GM21786 (cell line): ENCODE measurements around the gene DCDC1.
A peak's percentile ranks its signal among the peaks of the same experiment; 100 is the strongest.

ENCODE experiments used
- ATAC-seq: cut with Tn5 transposase; IDR thresholded peaks from one replicate; pipeline ENCODE4 v1.9.1; 2021; ENCODE audit not compliant: unreplicated experiment

Gene DCDC1

GRCh38 chr11:31369348-31370329 lies at the start of gene DCDC1, which contains the start of gene DNAJC24:
Gene DCDC1 (minus strand): TSS chr11:31369739. CDS start chr11:31328280, 41,459 bp downstream.
Gene DNAJC24 (plus strand): TSS chr11:31369860. CDS start chr11:31370749, 889 bp downstream.
- peak; percentile 99 for ATAC-seq

GRCh38 chr11:31419138-31419537 lies 49.6 kb upstream of the DCDC1 start:
- no peak for ATAC-seq

DNA sequence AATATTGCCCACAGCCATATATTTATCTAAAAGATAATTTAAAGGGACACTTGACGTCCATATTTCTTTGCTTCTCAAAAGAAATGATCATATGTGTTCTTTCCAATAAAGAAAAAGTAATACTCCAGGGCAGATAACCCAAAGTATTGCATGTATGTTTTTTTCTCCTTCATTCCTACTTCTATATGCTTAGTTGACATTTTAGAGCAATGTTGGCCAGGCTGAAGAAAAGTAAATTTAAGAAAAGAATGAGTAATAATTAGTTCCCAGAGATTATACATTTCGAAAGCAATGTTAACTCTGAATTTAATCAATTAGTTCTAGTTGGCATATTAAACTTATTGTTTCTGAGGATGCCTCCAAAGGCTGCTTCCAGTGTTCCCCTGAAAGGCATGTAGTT lies 48.3 kb upstream of the DCDC1 start:
- ATAC-seq: no peak

DNA sequence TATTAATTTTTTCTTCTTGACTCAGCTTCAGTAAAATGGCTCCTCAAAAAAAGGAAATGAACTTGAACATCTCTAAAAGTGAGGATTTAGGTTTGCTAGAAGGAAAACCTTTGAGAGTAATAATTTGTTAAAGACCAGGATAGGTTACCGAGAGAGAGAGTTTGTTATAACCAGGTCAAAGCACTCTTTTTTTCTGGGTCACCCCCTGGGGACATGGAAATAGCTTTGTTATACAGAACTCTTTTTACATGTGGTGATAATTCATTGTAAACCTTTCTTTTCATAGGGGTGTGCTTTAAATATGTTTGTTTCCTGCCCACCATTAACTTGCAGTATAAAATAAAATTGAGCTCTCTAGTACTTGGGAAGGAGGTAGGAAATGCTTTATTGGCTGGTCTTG lies 47.8 kb upstream of the DCDC1 start:
- ATAC-seq: no peak

- no peak for ATAC-seq
These were observed 45.9 kb upstream of the DCDC1 start for GRCh38 chr11:31415435-31415834.

GRCh38 chr11:31414338-31414737 lies 44.8 kb upstream of the DCDC1 start:
- no peak for ATAC-seq

GRCh38 chr11:31412946-31413345 lies 43.4 kb upstream of the DCDC1 start:
- no peak for ATAC-seq

GRCh38 chr11:31408201-31408600 lies 38.7 kb upstream of the DCDC1 start:
- ATAC-seq: no peak

- no peak for ATAC-seq
These were observed 35.1 kb upstream of the DCDC1 start for GRCh38 chr11:31404614-31405013.

- ATAC-seq: no peak
These were observed 27.8 kb upstream of the DCDC1 start for GRCh38 chr11:31397239-31397834.

GRCh38 chr11:31387379-31387778 lies 17.8 kb upstream of the DCDC1 start:
- no peak for ATAC-seq

DNA sequence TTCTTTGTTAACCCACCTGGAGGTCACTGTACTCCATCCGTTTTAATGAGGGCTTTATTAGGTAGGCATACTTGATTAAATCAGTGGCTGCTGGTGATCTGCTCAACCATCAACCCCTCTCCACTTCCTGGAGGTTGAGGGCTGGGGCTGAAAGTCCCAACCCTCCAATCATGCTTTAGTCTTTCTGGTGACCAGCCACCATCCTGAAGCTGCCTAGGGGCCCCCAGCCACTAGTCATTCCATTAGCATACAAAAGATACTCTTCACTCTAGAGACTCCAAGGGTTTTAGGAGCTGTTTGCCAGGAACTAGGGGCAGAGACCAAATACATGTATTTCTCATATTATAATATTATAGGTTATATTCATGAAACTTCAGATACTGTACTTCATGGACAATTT lies 13.6 kb upstream of the DCDC1 start:
- no peak for ATAC-seq

- ATAC-seq: no peak
These were observed 6.3 kb upstream of the DCDC1 start for GRCh38 chr11:31375879-31376278.

- no peak for ATAC-seq
These were observed 2.7 kb downstream of the DCDC1 start for GRCh38 chr11:31366795-31367194.

GRCh38 chr11:31361743-31362142 lies 7.8 kb downstream of the DCDC1 start:
- ATAC-seq: no peak

DNA sequence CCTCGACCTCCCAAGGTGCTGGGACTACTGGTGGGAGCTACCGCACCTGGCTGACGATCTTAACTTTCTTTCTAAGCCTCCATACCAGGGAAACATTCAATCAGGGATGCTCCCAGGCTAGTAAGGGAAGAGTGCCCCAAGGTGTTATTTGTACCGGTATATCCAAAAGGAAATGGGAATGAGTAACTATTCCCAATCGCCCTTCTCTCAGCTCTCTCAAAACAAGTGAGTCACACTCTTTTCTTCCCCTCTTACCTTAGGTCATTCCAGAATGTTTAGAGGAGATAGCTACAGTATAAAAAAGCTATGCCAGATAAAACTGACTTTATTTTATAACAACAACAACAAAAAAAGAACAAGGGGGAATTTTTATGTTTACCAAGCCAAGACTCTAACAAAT lies 13.7 kb downstream of the DCDC1 start:
- no peak for ATAC-seq

DNA sequence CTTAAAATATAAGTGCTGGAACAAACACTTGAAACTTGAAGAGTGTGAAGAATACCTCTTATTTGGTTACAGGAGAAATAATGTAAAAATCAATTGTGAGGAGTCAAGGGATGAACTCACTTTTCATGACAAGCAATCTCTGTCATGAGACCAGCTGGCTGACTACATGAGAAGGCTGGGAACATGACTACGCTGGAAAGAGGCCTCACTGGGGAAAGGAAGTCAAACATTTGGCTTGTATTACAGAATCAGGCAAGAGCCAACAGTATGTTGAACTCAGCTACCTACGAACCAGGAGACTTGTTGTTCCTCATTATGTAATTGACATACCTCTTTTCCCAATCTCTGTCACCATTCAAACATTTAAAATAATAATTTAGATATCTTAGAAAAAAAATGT lies 14.4 kb downstream of the DCDC1 start:
- no peak for ATAC-seq

DNA sequence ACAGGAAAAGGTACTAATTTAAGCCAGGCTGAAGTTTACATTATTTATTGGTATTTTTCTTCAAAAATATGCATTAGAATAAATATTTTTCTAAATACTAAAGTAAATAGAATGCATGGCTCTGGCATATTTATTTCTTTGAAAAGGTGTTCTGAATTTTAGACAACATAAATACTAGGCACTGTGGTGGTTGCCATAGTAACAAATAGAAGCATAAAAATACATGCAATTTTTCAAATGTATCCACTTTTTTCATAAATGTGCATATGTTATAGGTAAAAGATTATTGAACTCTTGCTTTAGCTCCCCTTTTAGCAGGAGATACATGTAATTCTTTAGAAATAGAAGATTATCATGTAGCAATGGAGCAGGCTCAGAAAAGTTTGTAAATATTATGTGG lies 18.4 kb downstream of the DCDC1 start:
- ATAC-seq: no peak

DNA sequence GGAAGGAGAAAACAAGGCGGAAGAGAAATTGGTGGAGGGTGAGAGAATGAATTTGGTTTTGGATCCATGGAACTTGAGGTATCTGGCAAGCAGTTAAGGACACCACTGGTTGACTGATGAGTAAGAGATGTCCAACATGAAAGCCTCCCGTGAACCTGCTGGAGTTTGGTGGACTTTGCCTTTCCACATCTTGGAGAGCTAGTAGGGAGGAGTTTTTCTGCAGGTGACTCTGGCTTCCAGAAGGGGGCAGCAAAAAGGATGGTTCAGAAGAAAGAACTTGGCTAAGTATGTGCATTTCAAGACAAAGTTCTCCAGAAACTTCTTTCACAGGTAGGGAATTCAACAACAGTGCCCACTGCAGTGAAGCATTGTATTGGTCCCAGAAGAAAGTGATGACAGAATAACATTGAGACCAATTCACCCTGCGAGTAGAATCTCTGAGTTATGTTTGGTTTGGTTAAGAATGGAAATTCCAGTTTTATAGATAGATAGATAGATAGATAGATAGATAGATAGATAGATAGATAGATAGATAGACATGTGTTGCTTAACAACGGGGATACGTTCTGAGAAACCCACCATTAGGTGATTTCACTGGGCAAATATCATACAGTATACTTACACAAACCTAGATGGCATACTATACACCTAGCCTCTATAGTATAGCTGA lies 28.5 kb downstream of the DCDC1 start:
- ATAC-seq: peak; percentile 48

- ATAC-seq: no peak
These were observed 31.7 kb downstream of the DCDC1 start for GRCh38 chr11:31337806-31338205.

- no peak for ATAC-seq
These were observed 40.8 kb downstream of the DCDC1 start for GRCh38 chr11:31328697-31329096.

- ATAC-seq: no peak
These were observed 42.1 kb downstream of the DCDC1 start for GRCh38 chr11:31327417-31327816.
